ENCODE data around the gene UPP1. TPM values are rescaled to one million over a fixed set of nuclear protein-coding genes. Genes with fewer than 3 reads are reported as not detected.

Gene UPP1
- total and polyA plus RNA-seq, 2 of the 13 experiments (the other 11 are each of a cell fraction or from before 2014, with no cell fraction given), result 5.7 to 9.8 TPM

GRCh38 chr7:48140001-48140681, 51.1 kb downstream of the UPP1 start (continued):
- TF ChIP-seq, protein P1, sequence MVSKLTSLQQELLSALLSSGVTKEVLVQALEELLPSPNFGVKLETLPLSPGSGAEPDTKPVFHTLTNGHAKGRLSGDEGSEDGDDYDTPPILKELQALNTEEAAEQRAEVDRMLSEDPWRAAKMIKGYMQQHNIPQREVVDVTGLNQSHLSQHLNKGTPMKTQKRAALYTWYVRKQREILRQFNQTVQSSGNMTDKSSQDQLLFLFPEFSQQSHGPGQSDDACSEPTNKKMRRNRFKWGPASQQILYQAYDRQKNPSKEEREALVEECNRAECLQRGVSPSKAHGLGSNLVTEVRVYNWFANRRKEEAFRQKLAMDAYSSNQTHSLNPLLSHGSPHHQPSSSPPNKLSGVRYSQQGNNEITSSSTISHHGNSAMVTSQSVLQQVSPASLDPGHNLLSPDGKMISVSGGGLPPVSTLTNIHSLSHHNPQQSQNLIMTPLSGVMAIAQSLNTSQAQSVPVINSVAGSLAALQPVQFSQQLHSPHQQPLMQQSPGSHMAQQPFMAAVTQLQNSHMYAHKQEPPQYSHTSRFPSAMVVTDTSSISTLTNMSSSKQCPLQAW (CRISPR knock-in tag; IDR thresholded peaks at IDR 0.05), result peak; percentile 42; the same call in 1 of the 2 replicates
- TF ChIP-seq, protein P2, sequence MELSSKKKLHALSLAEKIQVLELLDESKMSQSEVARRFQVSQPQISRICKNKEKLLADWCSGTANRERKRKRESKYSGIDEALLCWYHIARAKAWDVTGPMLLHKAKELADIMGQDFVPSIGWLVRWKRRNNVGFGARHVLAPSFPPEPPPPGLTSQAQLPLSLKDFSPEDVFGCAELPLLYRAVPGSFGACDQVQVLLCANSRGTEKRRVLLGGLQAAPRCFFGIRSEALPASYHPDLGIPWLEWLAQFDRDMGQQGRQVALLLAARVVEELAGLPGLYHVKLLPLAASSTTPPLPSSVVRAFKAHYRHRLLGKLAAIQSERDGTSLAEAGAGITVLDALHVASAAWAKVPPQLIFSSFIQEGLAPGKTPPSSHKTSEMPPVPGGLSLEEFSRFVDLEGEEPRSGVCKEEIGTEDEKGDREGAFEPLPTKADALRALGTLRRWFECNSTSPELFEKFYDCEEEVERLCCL (CRISPR knock-in tag; IDR thresholded peaks at IDR 0.05; ENCODE audit: borderline replicate concordance), result 0 out of 2 replicates have a peak, but pooled peaks have one; percentile 36
- TF ChIP-seq REXO4 (CRISPR knock-in tag; IDR thresholded peaks at IDR 0.05; ENCODE audit: borderline replicate concordance) (no peak), FOXJ3 (CRISPR knock-in tag; IDR thresholded peaks at IDR 0.05; ENCODE audit: borderline replicate concordance) (peak; percentile 98), ZNF552 (CRISPR knock-in tag; IDR thresholded peaks at IDR 0.05; ENCODE audit: borderline replicate concordance) (no peak), TARDBP (CRISPR knock-in tag; IDR thresholded peaks at IDR 0.05) (peak; percentile 87), MIXL1 (CRISPR knock-in tag; IDR thresholded peaks at IDR 0.05) (peak; percentile 99), NBN (conservative IDR thresholded peaks at IDR 0.05) (no peak), RXRB (CRISPR knock-in tag; IDR thresholded peaks at IDR 0.05; ENCODE audit: borderline replicate concordance) (peak; percentile 91; the same call in 1 of the 2 replicates), TBX3 (IDR thresholded peaks at IDR 0.05; ENCODE audit: borderline replicate concordance) (peak; percentile 69; the same call in 1 of the 2 replicates), NFKB2 (CRISPR knock-in tag; IDR thresholded peaks at IDR 0.05; ENCODE audit: borderline replicate concordance) (no peak), THYN1 (CRISPR knock-in tag; IDR thresholded peaks at IDR 0.05; ENCODE audit: borderline replicate concordance, low read depth) (0 out of 2 replicates have a peak, but pooled peaks have one; percentile 8), GABPA (IDR thresholded peaks at IDR 0.05; ENCODE audit: low read depth, low read length) (no peak), GABPA (CRISPR knock-in tag; IDR thresholded peaks at IDR 0.05; ENCODE audit: low read depth) (0 out of 2 replicates have a peak, but pooled peaks have one; percentile 44), SOX13 (IDR thresholded peaks at IDR 0.05) (peak; percentile 92), SOX13 (CRISPR knock-in tag; conservative IDR thresholded peaks at IDR 0.05 in 1 of 2, IDR thresholded peaks at IDR 0.05 in 1 of 2) (peak; percentile 44 to 99; a peak in 2 of 4 replicates), YY1 (IDR thresholded peaks at IDR 0.05; ENCODE audit: insufficient read depth, insufficient replicate concordance, low read depth, low read length) (no peak)
- TF ChIP-seq, protein P3, sequence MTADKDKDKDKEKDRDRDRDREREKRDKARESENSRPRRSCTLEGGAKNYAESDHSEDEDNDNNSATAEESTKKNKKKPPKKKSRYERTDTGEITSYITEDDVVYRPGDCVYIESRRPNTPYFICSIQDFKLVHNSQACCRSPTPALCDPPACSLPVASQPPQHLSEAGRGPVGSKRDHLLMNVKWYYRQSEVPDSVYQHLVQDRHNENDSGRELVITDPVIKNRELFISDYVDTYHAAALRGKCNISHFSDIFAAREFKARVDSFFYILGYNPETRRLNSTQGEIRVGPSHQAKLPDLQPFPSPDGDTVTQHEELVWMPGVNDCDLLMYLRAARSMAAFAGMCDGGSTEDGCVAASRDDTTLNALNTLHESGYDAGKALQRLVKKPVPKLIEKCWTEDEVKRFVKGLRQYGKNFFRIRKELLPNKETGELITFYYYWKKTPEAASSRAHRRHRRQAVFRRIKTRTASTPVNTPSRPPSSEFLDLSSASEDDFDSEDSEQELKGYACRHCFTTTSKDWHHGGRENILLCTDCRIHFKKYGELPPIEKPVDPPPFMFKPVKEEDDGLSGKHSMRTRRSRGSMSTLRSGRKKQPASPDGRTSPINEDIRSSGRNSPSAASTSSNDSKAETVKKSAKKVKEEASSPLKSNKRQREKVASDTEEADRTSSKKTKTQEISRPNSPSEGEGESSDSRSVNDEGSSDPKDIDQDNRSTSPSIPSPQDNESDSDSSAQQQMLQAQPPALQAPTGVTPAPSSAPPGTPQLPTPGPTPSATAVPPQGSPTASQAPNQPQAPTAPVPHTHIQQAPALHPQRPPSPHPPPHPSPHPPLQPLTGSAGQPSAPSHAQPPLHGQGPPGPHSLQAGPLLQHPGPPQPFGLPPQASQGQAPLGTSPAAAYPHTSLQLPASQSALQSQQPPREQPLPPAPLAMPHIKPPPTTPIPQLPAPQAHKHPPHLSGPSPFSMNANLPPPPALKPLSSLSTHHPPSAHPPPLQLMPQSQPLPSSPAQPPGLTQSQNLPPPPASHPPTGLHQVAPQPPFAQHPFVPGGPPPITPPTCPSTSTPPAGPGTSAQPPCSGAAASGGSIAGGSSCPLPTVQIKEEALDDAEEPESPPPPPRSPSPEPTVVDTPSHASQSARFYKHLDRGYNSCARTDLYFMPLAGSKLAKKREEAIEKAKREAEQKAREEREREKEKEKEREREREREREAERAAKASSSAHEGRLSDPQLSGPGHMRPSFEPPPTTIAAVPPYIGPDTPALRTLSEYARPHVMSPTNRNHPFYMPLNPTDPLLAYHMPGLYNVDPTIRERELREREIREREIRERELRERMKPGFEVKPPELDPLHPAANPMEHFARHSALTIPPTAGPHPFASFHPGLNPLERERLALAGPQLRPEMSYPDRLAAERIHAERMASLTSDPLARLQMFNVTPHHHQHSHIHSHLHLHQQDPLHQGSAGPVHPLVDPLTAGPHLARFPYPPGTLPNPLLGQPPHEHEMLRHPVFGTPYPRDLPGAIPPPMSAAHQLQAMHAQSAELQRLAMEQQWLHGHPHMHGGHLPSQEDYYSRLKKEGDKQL (CRISPR knock-in tag; IDR thresholded peaks at IDR 0.05; ENCODE audit: low read depth), result peak; percentile 65; the same call in 1 of the 2 replicates
- TF ChIP-seq, protein P4, sequence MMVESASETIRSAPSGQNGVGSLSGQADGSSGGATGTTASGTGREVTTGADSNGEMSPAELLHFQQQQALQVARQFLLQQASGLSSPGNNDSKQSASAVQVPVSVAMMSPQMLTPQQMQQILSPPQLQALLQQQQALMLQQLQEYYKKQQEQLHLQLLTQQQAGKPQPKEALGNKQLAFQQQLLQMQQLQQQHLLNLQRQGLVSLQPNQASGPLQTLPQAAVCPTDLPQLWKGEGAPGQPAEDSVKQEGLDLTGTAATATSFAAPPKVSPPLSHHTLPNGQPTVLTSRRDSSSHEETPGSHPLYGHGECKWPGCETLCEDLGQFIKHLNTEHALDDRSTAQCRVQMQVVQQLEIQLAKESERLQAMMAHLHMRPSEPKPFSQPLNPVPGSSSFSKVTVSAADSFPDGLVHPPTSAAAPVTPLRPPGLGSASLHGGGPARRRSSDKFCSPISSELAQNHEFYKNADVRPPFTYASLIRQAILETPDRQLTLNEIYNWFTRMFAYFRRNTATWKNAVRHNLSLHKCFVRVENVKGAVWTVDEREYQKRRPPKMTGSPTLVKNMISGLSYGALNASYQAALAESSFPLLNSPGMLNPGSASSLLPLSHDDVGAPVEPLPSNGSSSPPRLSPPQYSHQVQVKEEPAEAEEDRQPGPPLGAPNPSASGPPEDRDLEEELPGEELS (CRISPR knock-in tag; IDR thresholded peaks at IDR 0.05), result peak; percentile 100

All from HepG2 (cell line).